ENCODE data around the gene CTTNBP2NL. TPM values are rescaled to one million over a fixed set of nuclear protein-coding genes. Genes with fewer than 3 reads are reported as not detected.

CTTNBP2NL gene
- total RNA-seq, 3 donors from 2014 or later, result 61.4 to 90.2 (median 79.6) TPM

- no peaks in the 10 kb centered on the region for H3K36me3 ChIP-seq (ENCODE audit: low read depth)
- ATAC-seq, result no peak
- no peaks in the 10 kb centered on the region for H3K4me1 ChIP-seq (ENCODE audit: low read depth)
- no peak overlapping the region for H3K4me3 ChIP-seq
- TF ChIP-seq CTCF (IDR thresholded peaks at IDR 0.05), result no peak
- DNase-seq, result no peak
- intact Hi-C loops (cut with DNase I, micrococcal nuclease), result no loop called here
- no peaks in the 10 kb centered on the region for H3K9me3 ChIP-seq
These were observed 25.0 kb upstream of the CTTNBP2NL start for GRCh38 chr1:112370996-112371395.

- TF ChIP-seq CTCF (IDR thresholded peaks at IDR 0.05), result no peak
- ATAC-seq, result no peak
- intact Hi-C loops (cut with DNase I, micrococcal nuclease), result no loop called here
These were observed 24.2 kb upstream of the CTTNBP2NL start for GRCh38 chr1:112371775-112372174.

GRCh38 chr1:112373806-112374205 is 22.2 kb upstream of the CTTNBP2NL start:
- no peak for ATAC-seq
- intact Hi-C loops (cut with DNase I, micrococcal nuclease), result no loop called here
- no peak for TF ChIP-seq CTCF (IDR thresholded peaks at IDR 0.05)
- Histone ChIP-seq H3K4me3 (no peak overlapping the region), H3K9me3 (no peaks in the 10 kb centered on the region), H3K4me1 (ENCODE audit: low read depth) (no peaks in the 10 kb centered on the region), H3K36me3 (ENCODE audit: low read depth) (no peaks in the 10 kb centered on the region)
- no peak for DNase-seq

More at GRCh38 chr1:112371775-112372174, 24.2 kb upstream of the CTTNBP2NL start:
- no peaks in the 10 kb centered on the region for H3K4me1 ChIP-seq (ENCODE audit: low read depth)
- H3K9me3 ChIP-seq, result no peaks in the 10 kb centered on the region
- no peak for DNase-seq
- no peak overlapping the region for H3K4me3 ChIP-seq
- no peaks in the 10 kb centered on the region for H3K36me3 ChIP-seq (ENCODE audit: low read depth)

- no peak overlapping the region for H3K4me3 ChIP-seq
- no peak for ATAC-seq
- H3K9me3 ChIP-seq, result no peaks in the 10 kb centered on the region
- no peaks in the 10 kb centered on the region for H3K36me3 ChIP-seq (ENCODE audit: low read depth)
- H3K4me1 ChIP-seq (ENCODE audit: low read depth), result no peaks in the 10 kb centered on the region
- no peak for DNase-seq
- TF ChIP-seq CTCF (IDR thresholded peaks at IDR 0.05), result no peak
- intact Hi-C loops (cut with DNase I, micrococcal nuclease), result no loop called here
These were observed 20.3 kb upstream of the CTTNBP2NL start for GRCh38 chr1:112375701-112376100.

- DNase-seq (no peak), ATAC-seq (no peak)
- intact Hi-C loops (cut with DNase I, micrococcal nuclease), result no loop called here
- no peak overlapping the region for H3K4me3 ChIP-seq
- H3K36me3 ChIP-seq (ENCODE audit: low read depth), result no peaks in the 10 kb centered on the region
- H3K4me1 ChIP-seq (ENCODE audit: low read depth), result no peaks in the 10 kb centered on the region
- H3K9me3 ChIP-seq, result no peaks in the 10 kb centered on the region
- no peak for TF ChIP-seq CTCF (IDR thresholded peaks at IDR 0.05)
These were observed 15.7 kb upstream of the CTTNBP2NL start for GRCh38 chr1:112380356-112380755.
